ENCODE measurements around the gene ARID5A. TPM values are rescaled to one million over a fixed set of nuclear protein-coding genes. Genes with fewer than 3 reads are reported as not detected.

The ARID5A gene
- total and polyA plus RNA-seq, 7 experiments from 2014 or later = 52.2 to 182 (median 111) TPM

GRCh38 chr2:96506016-96506906 is 30.3 kb upstream of the ARID5A start:
- DNase-seq (no peak), ATAC-seq (no peak)
- no peak overlapping the region for H3K4me3 ChIP-seq (ENCODE audit: low read length)
- Mint-ChIP-seq H3K9me3 (no peaks in the 10 kb centered on the region), H3K4me3 (peak overlapping the region in 1 of 10 donors; percentile 73), H3K27ac (no peak overlapping the region), H3K27me3 (peaks cover 3 to 22% (median 17%) of the 10 kb centered on the region in 5 donors), H3K36me3 (no peaks in the 10 kb centered on the region), H3K4me1 (peaks cover 10 to 60% (median 16%) of the 10 kb centered on the region in 7 donors)
- POLR2A ChIA-PET = interaction anchor here (0.7 to 5.7 kb wide), 3 partner anchors 32 to 202 kb away, joined by 3 to 28 read pairs (median 4); no protein-coding TSS in a partner anchor
- H3K9me3 ChIP-seq (ENCODE audit: control insufficient read depth in 2 of 3, low read length in 3 of 3) = no peaks in the 10 kb centered on the region
- H3K36me3 ChIP-seq (ENCODE audit: control insufficient read depth in 2 of 3, insufficient read depth in 3 of 3, low read length in 3 of 3) = no peaks in the 10 kb centered on the region
- intact Hi-C loops (cut with micrococcal nuclease) = loop anchor here in 1 of 2 donors (5.0 kb wide), 1 partner anchor 149 kb away; no protein-coding TSS in a partner anchor
- peaks cover 3 to 17% of the 10 kb centered on the region in 2 donors for H3K4me1 ChIP-seq (ENCODE audit: control insufficient read depth in 2 of 2, insufficient read depth in 2 of 2, low read length in 2 of 2)
- H3K27ac ChIP-seq (ENCODE audit: low read depth, low read length) = no peak overlapping the region
- H3K27me3 ChIP-seq (ENCODE audit: control insufficient read depth in 2 of 2, insufficient read depth in 2 of 2, low read length in 2 of 2) = no peaks in the 10 kb centered on the region
- CTCF ChIA-PET = interaction anchor here (0.5 to 1.4 kb wide), 6 partner anchors 22 to 494 kb away, joined by 3 to 4 read pairs (median 4); no protein-coding TSS in a partner anchor

DNA sequence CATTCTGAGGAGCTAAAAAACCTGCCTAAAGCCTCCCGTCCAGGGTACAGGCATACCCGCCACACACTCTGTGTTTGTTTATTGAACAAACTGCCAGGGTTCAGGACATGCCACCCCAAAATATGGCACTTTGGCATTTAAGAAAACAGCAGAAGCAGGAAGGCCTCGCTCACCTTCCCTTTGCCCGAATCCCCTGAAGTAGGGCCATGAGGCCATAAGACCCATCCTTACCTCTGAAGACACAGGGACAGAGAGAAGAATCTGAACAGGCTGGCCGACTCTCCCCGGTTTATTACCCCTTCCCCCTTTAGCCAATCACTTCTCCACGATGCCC is 29.7 kb upstream of the ARID5A start:
- Histone ChIP-seq H3K4me3 (ENCODE audit: low read length) (no peak overlapping the region), H3K27ac (ENCODE audit: low read depth, low read length) (no peak overlapping the region), H3K9me3 (ENCODE audit: control insufficient read depth in 2 of 3, low read length in 3 of 3) (no peaks in the 10 kb centered on the region), H3K4me1 (ENCODE audit: control insufficient read depth in 2 of 2, insufficient read depth in 2 of 2, low read length in 2 of 2) (peaks cover 3 to 11% of the 10 kb centered on the region in 2 donors), H3K36me3 (ENCODE audit: control insufficient read depth in 2 of 3, insufficient read depth in 3 of 3, low read length in 3 of 3) (no peaks in the 10 kb centered on the region), H3K27me3 (ENCODE audit: control insufficient read depth in 2 of 2, insufficient read depth in 2 of 2, low read length in 2 of 2) (no peaks in the 10 kb centered on the region)
- Mint-ChIP-seq H3K9me3 (no peaks in the 10 kb centered on the region), H3K4me3 (peak overlapping the region in 3 of 10 donors; percentile 73 to 85 (median 79)), H3K27me3 (peaks cover 3 to 25% (median 17%) of the 10 kb centered on the region in 5 donors), H3K27ac (peak overlapping the region in 1 of 9 donors; percentile 49), H3K4me1 (peaks cover 10 to 57% (median 15%) of the 10 kb centered on the region in 7 donors), H3K36me3 (no peaks in the 10 kb centered on the region)
- ATAC-seq = no peak
- DNase-seq = no peak
- intact Hi-C loops (cut with micrococcal nuclease) = loop anchor here in 1 of 2 donors (5.0 kb wide), 1 partner anchor 150 kb away; no protein-coding TSS in a partner anchor
- ChIA-PET CTCF (interaction anchor here (0.9 to 1.4 kb wide), 3 partner anchors 29 to 202 kb away, joined by 3 to 4 read pairs (median 3); no protein-coding TSS in a partner anchor), POLR2A (interaction anchor here (5.7 kb wide), 1 partner anchor 99 kb away, joined by 28 read pairs; no protein-coding TSS in a partner anchor)

DNA sequence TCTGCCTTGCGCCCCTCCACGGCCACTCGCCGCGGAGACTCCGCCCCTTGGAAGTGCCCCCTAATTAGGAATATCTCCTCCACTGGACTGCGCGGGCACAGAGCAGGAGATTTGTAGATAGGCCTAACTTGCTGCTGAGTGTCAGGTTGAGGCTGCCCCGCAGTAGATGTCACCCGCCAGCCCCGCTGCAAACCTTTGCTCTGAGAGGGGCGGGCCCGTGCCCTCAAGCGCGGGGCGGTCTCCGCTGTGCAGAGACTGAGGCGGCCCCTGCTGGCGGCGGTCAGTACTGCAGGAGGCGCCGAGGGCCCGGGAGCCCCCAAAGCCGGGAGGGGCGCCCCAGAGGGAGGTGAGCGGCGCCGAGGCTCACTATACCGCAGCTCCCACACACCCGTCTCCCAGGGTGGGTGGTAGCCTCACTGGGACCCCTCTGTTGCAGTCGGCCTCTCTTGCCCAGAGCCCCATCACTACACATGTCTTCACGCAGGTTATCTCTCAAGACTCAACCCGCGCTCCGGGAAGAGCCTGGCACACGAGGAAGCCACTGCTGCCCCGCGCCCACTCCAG is 28.5 kb upstream of the ARID5A start:
- Histone ChIP-seq H3K9me3 (ENCODE audit: control insufficient read depth in 2 of 3, low read length in 3 of 3) (no peaks in the 10 kb centered on the region), H3K36me3 (ENCODE audit: control insufficient read depth in 2 of 3, insufficient read depth in 3 of 3, low read length in 3 of 3) (no peaks in the 10 kb centered on the region), H3K27ac (ENCODE audit: low read depth, low read length) (no peak overlapping the region), H3K4me1 (ENCODE audit: control insufficient read depth in 2 of 2, insufficient read depth in 2 of 2, low read length in 2 of 2) (peaks cover 3 to 4% of the 10 kb centered on the region in 2 donors), H3K4me3 (ENCODE audit: low read length) (peak overlapping the region; percentile 64), H3K27me3 (ENCODE audit: control insufficient read depth in 2 of 2, insufficient read depth in 2 of 2, low read length in 2 of 2) (no peaks in the 10 kb centered on the region)
- intact Hi-C loops (cut with micrococcal nuclease) = loop anchor here (1.0 to 5.0 kb wide), 12 partner anchors 17 to 300 kb away; partner anchors contain the start of genes CIAO1 (in 1 of the 2), SNRNP200 (in 1 of the 2) and STARD7 (in 1 of the 2)
- Mint-ChIP-seq H3K27me3 (peaks cover 3 to 25% (median 17%) of the 10 kb centered on the region in 5 donors), H3K9me3 (no peaks in the 10 kb centered on the region), H3K4me3 (peak overlapping the region; percentile 56 to 85 (median 74)), H3K27ac (peak overlapping the region in 7 of 9 donors; percentile 18 to 89 (median 54)), H3K36me3 (no peaks in the 10 kb centered on the region), H3K4me1 (peaks cover 8 to 51% (median 13%) of the 10 kb centered on the region in 7 donors)
- POLR2A ChIA-PET = interaction anchor here (0.7 to 5.7 kb wide), 4 partner anchors 15 to 104 kb away, joined by 3 to 28 read pairs (median 6); no protein-coding TSS in a partner anchor
- ATAC-seq (peak; percentile 97), DNase-seq (peak; percentile 82 to 96 (median 89))
- CTCF ChIA-PET = interaction anchor here (0.6 to 4.4 kb wide), 7 partner anchors 13 to 203 kb away, joined by 3 to 28 read pairs (median 4); no protein-coding TSS in a partner anchor

- H3K27ac Mint-ChIP-seq = peak overlapping the region in 2 of 9 donors; percentile 43 to 48
- CTCF ChIA-PET = interaction anchor here (0.6 to 4.4 kb wide), 7 partner anchors 13 to 203 kb away, joined by 3 to 28 read pairs (median 4); partner anchors contain the start of gene SNRNP200
- peaks cover 3 to 25% (median 17%) of the 10 kb centered on the region in 5 donors for H3K27me3 Mint-ChIP-seq
- H3K4me1 ChIP-seq (ENCODE audit: control insufficient read depth in 2 of 2, insufficient read depth in 2 of 2, low read length in 2 of 2) = peaks cover 3 to 4% of the 10 kb centered on the region in 2 donors
- no peak overlapping the region for H3K4me3 ChIP-seq (ENCODE audit: low read length)
- H3K9me3 Mint-ChIP-seq = no peaks in the 10 kb centered on the region
- POLR2A ChIA-PET = interaction anchor here (0.7 to 5.7 kb wide), 5 partner anchors 14 to 204 kb away, joined by 3 to 28 read pairs (median 4); partner anchors contain the start of gene SNRNP200
- intact Hi-C loops (cut with micrococcal nuclease) = loop anchor here (1.0 to 5.0 kb wide), 12 partner anchors 16 to 300 kb away; partner anchors contain the start of genes CIAO1 (in 1 of the 2), SNRNP200 (in 1 of the 2) and STARD7 (in 1 of the 2)
- H3K36me3 Mint-ChIP-seq = no peaks in the 10 kb centered on the region
- ATAC-seq = no peak
- no peaks in the 10 kb centered on the region for H3K9me3 ChIP-seq (ENCODE audit: control insufficient read depth in 2 of 3, low read length in 3 of 3)
- H3K4me1 Mint-ChIP-seq = peaks cover 8 to 51% (median 13%) of the 10 kb centered on the region in 7 donors
- no peak overlapping the region for H3K27ac ChIP-seq (ENCODE audit: low read depth, low read length)
- no peak for DNase-seq
- H3K36me3 ChIP-seq (ENCODE audit: control insufficient read depth in 2 of 3, insufficient read depth in 3 of 3, low read length in 3 of 3) = no peaks in the 10 kb centered on the region
- H3K4me3 Mint-ChIP-seq = peak overlapping the region in 3 of 10 donors; percentile 3 to 40 (median 17)
- no peaks in the 10 kb centered on the region for H3K27me3 ChIP-seq (ENCODE audit: control insufficient read depth in 2 of 2, insufficient read depth in 2 of 2, low read length in 2 of 2)
These were observed 27.9 kb upstream of the ARID5A start for GRCh38 chr2:96508521-96509113.

DNA sequence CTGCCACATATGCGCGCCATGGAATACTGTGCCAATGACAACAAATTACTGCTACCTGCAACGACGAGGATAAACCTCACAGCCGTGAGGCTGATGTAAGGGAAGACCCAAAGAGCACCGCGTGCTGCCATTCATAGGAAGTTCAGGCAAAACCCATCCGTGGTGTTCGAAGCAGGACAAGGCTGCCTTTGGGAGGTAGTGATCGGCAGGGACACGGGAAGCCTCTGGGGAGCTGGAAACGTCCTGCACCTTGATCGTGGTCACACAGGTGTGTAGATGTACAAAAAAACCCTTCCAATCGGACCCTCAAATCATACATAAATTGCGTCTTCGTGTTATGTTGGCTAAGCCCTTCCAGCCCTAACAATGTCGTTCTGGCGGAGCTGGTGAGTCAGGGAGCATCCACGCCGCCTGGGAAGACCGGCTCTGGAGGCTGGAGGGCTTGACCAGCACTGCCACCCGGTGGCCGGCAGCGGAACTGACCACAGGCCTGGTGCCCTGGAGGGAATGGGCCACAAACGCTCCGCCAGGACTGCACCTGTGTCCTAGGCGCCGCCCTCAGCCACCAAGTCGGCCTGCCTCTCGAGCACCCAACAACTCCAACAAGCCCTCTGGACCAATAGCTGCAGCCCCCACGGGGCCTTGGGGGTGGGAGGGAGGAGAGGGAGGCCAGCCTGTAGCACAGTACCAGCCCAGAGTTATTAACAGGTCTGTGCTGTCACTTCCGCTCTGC is 27.3 kb upstream of the ARID5A start:
- peak; percentile 64 for ATAC-seq
- Mint-ChIP-seq H3K27ac (peak overlapping the region in 5 of 9 donors; percentile 28 to 74 (median 66)), H3K9me3 (no peaks in the 10 kb centered on the region), H3K4me3 (peak overlapping the region in 7 of 10 donors; percentile 3 to 66 (median 40)), H3K4me1 (peaks cover 8 to 51% (median 13%) of the 10 kb centered on the region in 7 donors), H3K27me3 (peaks cover 3 to 25% (median 17%) of the 10 kb centered on the region in 5 donors), H3K36me3 (no peaks in the 10 kb centered on the region)
- CTCF ChIA-PET = interaction anchor here (0.7 to 4.4 kb wide), 5 partner anchors 44 to 362 kb away, joined by 3 to 28 read pairs (median 5); partner anchors contain the start of gene SNRNP200
- no peak overlapping the region for H3K4me3 ChIP-seq (ENCODE audit: low read length)
- intact Hi-C loops (cut with micrococcal nuclease) = loop anchor here (1.0 to 5.0 kb wide), 4 partner anchors 16 to 152 kb away; no protein-coding TSS in a partner anchor
- no peaks in the 10 kb centered on the region for H3K9me3 ChIP-seq (ENCODE audit: control insufficient read depth in 2 of 3, low read length in 3 of 3)
- DNase-seq = peak in 4 of 9 donors; percentile 32 to 79 (median 44)
- H3K36me3 ChIP-seq (ENCODE audit: control insufficient read depth in 2 of 3, insufficient read depth in 3 of 3, low read length in 3 of 3) = no peaks in the 10 kb centered on the region
- no peak overlapping the region for H3K27ac ChIP-seq (ENCODE audit: low read depth, low read length)
- POLR2A ChIA-PET = interaction anchor here (0.8 to 5.7 kb wide), 6 partner anchors 14 to 204 kb away, joined by 3 to 28 read pairs (median 4); partner anchors contain the start of gene SNRNP200
- no peaks in the 10 kb centered on the region for H3K27me3 ChIP-seq (ENCODE audit: control insufficient read depth in 2 of 2, insufficient read depth in 2 of 2, low read length in 2 of 2)
- H3K4me1 ChIP-seq (ENCODE audit: control insufficient read depth in 2 of 2, insufficient read depth in 2 of 2, low read length in 2 of 2) = peaks cover 3 to 4% of the 10 kb centered on the region in 2 donors

Data from naive thymus-derived CD4-positive, alpha-beta T cell (primary cell).